SK-N-SH treated with all-trans-retinoic acid at 6 μM for 48 hours (cell line): ENCODE data around the gene XAGE2.

ENCODE experiments used
- ARNTL ChIP-seq: fragments of 450-650 bp; formaldehyde crosslinking; IDR thresholded peaks from 2 replicates; pipeline ENCODE4 v1.5.0; 2020; ENCODE audit warnings: low read depth, mild to moderate bottlenecking, moderate library complexity, borderline replicate concordance
- BACH2 ChIP-seq: fragments of 250-450 bp; sonication (Bioruptor Pico); IDR thresholded peaks from 2 replicates; pipeline ENCODE4 v1.9.0; 2021; ENCODE audit warnings: mild to moderate bottlenecking, borderline replicate concordance
- ESRRG ChIP-seq: fragments of 250-450 bp; sonication (Bioruptor Pico); IDR thresholded peaks from 2 replicates; pipeline ENCODE4 v1.6.1; 2021; ENCODE audit warnings: mild to moderate bottlenecking
- GLIS3 ChIP-seq: fragments of 250-450 bp; sonication (Bioruptor Pico); IDR thresholded peaks from 2 replicates; pipeline ENCODE4 v1.5.0; 2020; ENCODE audit warnings: mild to moderate bottlenecking, moderate library complexity
- ISL1 ChIP-seq: fragments of 250-450 bp; sonication (Bioruptor Pico); IDR thresholded peaks from 2 replicates; pipeline ENCODE4 v2.1.2; 2022; ENCODE audit warnings: mild to moderate bottlenecking, moderate library complexity
- POU6F1 ChIP-seq: fragments of 250-450 bp; sonication (Bioruptor Pico); IDR thresholded peaks from 2 replicates; pipeline ENCODE4 v1.8.0; 2021; ENCODE audit warnings: low read depth, mild to moderate bottlenecking, moderate library complexity, borderline replicate concordance
- RARB ChIP-seq: fragments of 250-450 bp; sonication (Bioruptor Pico); IDR thresholded peaks from 2 replicates; pipeline ENCODE4 v1.8.0; 2021; ENCODE audit warnings: mild to moderate bottlenecking, moderate library complexity
- TSHZ2 ChIP-seq: fragments of 250-450 bp; sonication (Bioruptor Pico); IDR thresholded peaks from 2 replicates; pipeline ENCODE4 v1.5.0; 2020; ENCODE audit warnings: mild to moderate bottlenecking, moderate library complexity
- ZFP3 ChIP-seq: fragments of 250-450 bp; sonication (Bioruptor Pico); IDR thresholded peaks from 2 replicates; pipeline ENCODE4 v1.5.0; 2020; ENCODE audit warnings: mild to moderate bottlenecking, moderate library complexity
- ZNF565 ChIP-seq: fragments of 450-650 bp; formaldehyde crosslinking; conservative IDR thresholded peaks from 2 replicates; pipeline ENCODE4 v1.5.0; 2020; ENCODE audit warnings: low read depth, mild to moderate bottlenecking, moderate library complexity
- ZNF8 ChIP-seq: fragments of 450-650 bp; formaldehyde crosslinking; IDR thresholded peaks from 2 replicates; pipeline ENCODE4 v1.5.0; 2020; ENCODE audit warnings: mild to moderate bottlenecking, moderate library complexity

DNA sequence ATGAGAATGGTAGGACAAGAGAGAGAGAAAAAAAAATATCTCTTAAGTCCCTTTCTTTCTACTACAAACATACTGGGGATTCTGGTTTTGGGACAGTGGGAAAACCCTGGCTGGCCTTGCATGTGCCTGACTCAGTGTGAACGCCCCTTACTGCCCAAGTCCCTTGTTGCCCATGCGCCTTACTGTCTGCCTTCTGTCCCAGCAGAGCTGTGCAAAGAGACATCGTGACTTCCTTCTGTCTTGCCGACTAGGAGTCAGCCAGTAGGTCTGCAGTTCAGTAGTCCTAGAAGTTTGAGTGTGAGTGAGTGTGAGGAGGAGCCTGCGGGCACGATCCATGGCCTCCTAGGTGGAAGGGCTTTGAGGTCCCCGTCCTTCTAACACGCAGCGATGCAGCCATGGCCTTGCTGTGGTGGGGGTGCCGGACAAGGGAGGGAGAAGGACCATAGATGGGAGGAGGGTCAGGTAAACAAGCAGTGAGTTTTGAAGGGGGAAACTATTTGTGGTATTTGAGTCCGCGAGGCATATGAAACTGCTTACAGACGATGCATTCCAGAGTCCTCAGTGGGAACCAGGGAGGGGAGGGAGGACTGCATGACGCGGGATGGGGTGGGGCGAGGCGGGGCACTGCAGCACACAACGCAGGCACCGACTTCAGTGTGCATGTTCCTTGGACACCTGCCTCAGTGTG, at the start of gene XAGE2:
- no peak for TF ChIP-seq ZNF565 (CRISPR knock-in tag)
- TF ChIP-seq ZFP3 (CRISPR knock-in tag): no peak
- no peak for TF ChIP-seq POU6F1 (CRISPR knock-in tag)
- no peak for TF ChIP-seq TSHZ2
- no peak for TF ChIP-seq ARNTL (CRISPR knock-in tag)
- no peak for TF ChIP-seq BACH2 (CRISPR knock-in tag)
- no peak for TF ChIP-seq ISL1 (CRISPR knock-in tag)
- TF ChIP-seq GLIS3: no peak
- no peak for TF ChIP-seq ESRRG (CRISPR knock-in tag)
- no peak for TF ChIP-seq ZNF8
- TF ChIP-seq RARB: no peak
